GM23338 (cell line): ENCODE measurements around the gene MED13.

Experiments used
- CREB1 ChIP-seq: fragments of 250-450 bp; sonication (Bioruptor Pico); IDR thresholded peaks from 2 replicates; pipeline ENCODE4 v1.5.0; 2020; ENCODE audit warnings: low read depth, mild to moderate bottlenecking, moderate library complexity
- CTCF ChIP-seq, 2 experiments: fragments of 200-600 bp in 1 of 2; sonication (generic) in 1 of 2; conservative IDR thresholded peaks; 2 replicates each; pipeline versions ENCODE4 v1.5.1 to v1.6.1; 2016 to 2017; ENCODE audit warnings: antibody characterized with exemption in 2 of 2, low read depth in 2 of 2, mild to moderate bottlenecking in 2 of 2, moderate library complexity in 1 of 2
- EZH2 ChIP-seq: fragments of 200-600 bp; sonication (generic); IDR thresholded peaks from one replicate; pipeline ENCODE4 v1.8.0; 2017; ENCODE audit warnings: antibody characterized with exemption, mild to moderate bottlenecking, low read depth; ENCODE audit not compliant: unreplicated experiment
- EZH2phosphoT487 ChIP-seq: fragments of 200-600 bp; sonication (generic); IDR thresholded peaks from one replicate; pipeline ENCODE4 v1.8.1; 2018; ENCODE audit warnings: antibody characterized with exemption; ENCODE audit not compliant: unreplicated experiment
- JUNB ChIP-seq: IDR thresholded peaks from one replicate; pipeline ENCODE4 v1.6.1; 2016; ENCODE audit warnings: antibody characterized with exemption; ENCODE audit not compliant: unreplicated experiment
- NANOG ChIP-seq: IDR thresholded peaks from 2 replicates; pipeline ENCODE4 v1.6.1; 2016; ENCODE audit warnings: antibody characterized with exemption, borderline replicate concordance
- POLR2AphosphoS5 ChIP-seq: IDR thresholded peaks from 2 replicates; pipeline ENCODE4 v1.6.1; 2016; ENCODE audit warnings: antibody characterized with exemption, low read depth
- STAT1 ChIP-seq: IDR thresholded peaks from one replicate; pipeline ENCODE4 v1.6.1; 2016; ENCODE audit warnings: antibody characterized with exemption; ENCODE audit not compliant: unreplicated experiment
- ZNF114 ChIP-seq: fragments of 250-450 bp; sonication (Bioruptor Pico); IDR thresholded peaks from 2 replicates; pipeline ENCODE4 v1.5.0; 2020; ENCODE audit warnings: mild to moderate bottlenecking, moderate library complexity
- ZNF331 ChIP-seq: fragments of 250-450 bp; sonication (Bioruptor Pico); IDR thresholded peaks from 2 replicates; pipeline ENCODE4 v1.5.0; 2020; ENCODE audit warnings: low read depth, mild to moderate bottlenecking, moderate library complexity
- TF ChIP-seq, protein P1 (sequence below): IDR thresholded peaks from one replicate; pipeline ENCODE4 v1.6.1; 2018; ENCODE audit warnings: antibody characterized with exemption; ENCODE audit not compliant: unreplicated experiment
- TF ChIP-seq, protein P2 (sequence below): IDR thresholded peaks from 2 replicates; pipeline ENCODE4 v1.6.1; 2016; ENCODE audit warnings: antibody characterized with exemption
- TF ChIP-seq, protein P3 (sequence below): fragments of 250-450 bp; sonication (Bioruptor Pico); IDR thresholded peaks from 2 replicates; pipeline ENCODE4 v1.5.0; 2020; ENCODE audit warnings: mild to moderate bottlenecking, moderate library complexity

GRCh38 chr17:62070900-62071299, 5.8 kb upstream of the MED13 start:
- no peak for TF ChIP-seq CTCF (conservative IDR thresholded peaks at IDR 0.05; ENCODE audit: low read depth in 2 of 2)
- TF ChIP-seq EZH2 = no peak
- TF ChIP-seq, protein P1, sequence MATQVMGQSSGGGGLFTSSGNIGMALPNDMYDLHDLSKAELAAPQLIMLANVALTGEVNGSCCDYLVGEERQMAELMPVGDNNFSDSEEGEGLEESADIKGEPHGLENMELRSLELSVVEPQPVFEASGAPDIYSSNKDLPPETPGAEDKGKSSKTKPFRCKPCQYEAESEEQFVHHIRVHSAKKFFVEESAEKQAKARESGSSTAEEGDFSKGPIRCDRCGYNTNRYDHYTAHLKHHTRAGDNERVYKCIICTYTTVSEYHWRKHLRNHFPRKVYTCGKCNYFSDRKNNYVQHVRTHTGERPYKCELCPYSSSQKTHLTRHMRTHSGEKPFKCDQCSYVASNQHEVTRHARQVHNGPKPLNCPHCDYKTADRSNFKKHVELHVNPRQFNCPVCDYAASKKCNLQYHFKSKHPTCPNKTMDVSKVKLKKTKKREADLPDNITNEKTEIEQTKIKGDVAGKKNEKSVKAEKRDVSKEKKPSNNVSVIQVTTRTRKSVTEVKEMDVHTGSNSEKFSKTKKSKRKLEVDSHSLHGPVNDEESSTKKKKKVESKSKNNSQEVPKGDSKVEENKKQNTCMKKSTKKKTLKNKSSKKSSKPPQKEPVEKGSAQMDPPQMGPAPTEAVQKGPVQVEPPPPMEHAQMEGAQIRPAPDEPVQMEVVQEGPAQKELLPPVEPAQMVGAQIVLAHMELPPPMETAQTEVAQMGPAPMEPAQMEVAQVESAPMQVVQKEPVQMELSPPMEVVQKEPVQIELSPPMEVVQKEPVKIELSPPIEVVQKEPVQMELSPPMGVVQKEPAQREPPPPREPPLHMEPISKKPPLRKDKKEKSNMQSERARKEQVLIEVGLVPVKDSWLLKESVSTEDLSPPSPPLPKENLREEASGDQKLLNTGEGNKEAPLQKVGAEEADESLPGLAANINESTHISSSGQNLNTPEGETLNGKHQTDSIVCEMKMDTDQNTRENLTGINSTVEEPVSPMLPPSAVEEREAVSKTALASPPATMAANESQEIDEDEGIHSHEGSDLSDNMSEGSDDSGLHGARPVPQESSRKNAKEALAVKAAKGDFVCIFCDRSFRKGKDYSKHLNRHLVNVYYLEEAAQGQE = no peak
- TF ChIP-seq POLR2AphosphoS5 = no peak
- no peak for TF ChIP-seq JUNB
- TF ChIP-seq EZH2phosphoT487 = no peak
- TF ChIP-seq CREB1 = no peak
- no peak for TF ChIP-seq STAT1
- no peak for TF ChIP-seq NANOG
- TF ChIP-seq, protein P2, sequence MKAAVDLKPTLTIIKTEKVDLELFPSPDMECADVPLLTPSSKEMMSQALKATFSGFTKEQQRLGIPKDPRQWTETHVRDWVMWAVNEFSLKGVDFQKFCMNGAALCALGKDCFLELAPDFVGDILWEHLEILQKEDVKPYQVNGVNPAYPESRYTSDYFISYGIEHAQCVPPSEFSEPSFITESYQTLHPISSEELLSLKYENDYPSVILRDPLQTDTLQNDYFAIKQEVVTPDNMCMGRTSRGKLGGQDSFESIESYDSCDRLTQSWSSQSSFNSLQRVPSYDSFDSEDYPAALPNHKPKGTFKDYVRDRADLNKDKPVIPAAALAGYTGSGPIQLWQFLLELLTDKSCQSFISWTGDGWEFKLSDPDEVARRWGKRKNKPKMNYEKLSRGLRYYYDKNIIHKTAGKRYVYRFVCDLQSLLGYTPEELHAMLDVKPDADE = no peak
- TF ChIP-seq, protein P3, sequence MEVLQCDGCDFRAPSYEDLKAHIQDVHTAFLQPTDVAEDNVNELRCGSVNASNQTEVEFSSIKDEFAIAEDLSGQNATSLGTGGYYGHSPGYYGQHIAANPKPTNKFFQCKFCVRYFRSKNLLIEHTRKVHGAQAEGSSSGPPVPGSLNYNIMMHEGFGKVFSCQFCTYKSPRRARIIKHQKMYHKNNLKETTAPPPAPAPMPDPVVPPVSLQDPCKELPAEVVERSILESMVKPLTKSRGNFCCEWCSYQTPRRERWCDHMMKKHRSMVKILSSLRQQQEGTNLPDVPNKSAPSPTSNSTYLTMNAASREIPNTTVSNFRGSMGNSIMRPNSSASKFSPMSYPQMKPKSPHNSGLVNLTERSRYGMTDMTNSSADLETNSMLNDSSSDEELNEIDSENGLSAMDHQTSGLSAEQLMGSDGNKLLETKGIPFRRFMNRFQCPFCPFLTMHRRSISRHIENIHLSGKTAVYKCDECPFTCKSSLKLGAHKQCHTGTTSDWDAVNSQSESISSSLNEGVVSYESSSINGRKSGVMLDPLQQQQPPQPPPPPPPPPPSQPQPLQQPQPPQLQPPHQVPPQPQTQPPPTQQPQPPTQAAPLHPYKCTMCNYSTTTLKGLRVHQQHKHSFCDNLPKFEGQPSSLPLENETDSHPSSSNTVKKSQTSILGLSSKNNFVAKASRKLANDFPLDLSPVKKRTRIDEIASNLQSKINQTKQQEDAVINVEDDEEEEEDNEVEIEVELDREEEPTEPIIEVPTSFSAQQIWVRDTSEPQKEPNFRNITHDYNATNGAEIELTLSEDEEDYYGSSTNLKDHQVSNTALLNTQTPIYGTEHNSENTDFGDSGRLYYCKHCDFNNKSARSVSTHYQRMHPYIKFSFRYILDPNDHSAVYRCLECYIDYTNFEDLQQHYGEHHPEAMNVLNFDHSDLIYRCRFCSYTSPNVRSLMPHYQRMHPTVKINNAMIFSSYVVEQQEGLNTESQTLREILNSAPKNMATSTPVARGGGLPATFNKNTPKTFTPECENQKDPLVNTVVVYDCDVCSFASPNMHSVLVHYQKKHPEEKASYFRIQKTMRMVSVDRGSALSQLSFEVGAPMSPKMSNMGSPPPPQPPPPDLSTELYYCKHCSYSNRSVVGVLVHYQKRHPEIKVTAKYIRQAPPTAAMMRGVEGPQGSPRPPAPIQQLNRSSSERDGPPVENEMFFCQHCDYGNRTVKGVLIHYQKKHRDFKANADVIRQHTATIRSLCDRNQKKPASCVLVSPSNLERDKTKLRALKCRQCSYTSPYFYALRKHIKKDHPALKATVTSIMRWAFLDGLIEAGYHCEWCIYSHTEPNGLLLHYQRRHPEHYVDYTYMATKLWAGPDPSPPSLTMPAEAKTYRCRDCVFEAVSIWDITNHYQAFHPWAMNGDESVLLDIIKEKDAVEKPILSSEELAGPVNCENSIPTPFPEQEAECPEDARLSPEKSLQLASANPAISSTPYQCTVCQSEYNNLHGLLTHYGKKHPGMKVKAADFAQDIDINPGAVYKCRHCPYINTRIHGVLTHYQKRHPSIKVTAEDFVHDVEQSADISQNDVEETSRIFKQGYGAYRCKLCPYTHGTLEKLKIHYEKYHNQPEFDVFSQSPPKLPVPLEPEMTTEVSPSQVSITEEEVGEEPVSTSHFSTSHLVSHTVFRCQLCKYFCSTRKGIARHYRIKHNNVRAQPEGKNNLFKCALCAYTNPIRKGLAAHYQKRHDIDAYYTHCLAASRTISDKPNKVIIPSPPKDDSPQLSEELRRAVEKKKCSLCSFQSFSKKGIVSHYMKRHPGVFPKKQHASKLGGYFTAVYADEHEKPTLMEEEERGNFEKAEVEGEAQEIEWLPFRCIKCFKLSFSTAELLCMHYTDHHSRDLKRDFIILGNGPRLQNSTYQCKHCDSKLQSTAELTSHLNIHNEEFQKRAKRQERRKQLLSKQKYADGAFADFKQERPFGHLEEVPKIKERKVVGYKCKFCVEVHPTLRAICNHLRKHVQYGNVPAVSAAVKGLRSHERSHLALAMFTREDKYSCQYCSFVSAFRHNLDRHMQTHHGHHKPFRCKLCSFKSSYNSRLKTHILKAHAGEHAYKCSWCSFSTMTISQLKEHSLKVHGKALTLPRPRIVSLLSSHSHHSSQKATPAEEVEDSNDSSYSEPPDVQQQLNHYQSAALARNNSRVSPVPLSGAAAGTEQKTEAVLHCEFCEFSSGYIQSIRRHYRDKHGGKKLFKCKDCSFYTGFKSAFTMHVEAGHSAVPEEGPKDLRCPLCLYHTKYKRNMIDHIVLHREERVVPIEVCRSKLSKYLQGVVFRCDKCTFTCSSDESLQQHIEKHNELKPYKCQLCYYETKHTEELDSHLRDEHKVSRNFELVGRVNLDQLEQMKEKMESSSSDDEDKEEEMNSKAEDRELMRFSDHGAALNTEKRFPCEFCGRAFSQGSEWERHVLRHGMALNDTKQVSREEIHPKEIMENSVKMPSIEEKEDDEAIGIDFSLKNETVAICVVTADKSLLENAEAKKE (CRISPR knock-in tag) = no peak
- no peak for TF ChIP-seq ZNF114 (CRISPR knock-in tag)
- TF ChIP-seq ZNF331 (CRISPR knock-in tag) = no peak
